GM21447 (cell line): ENCODE measurements around the gene MC1R.
"Not testable (repeated sequence)": the region's sequence is repeated elsewhere in the genome, so short reads cannot be mapped to it uniquely, and the experiment has no call there.

Source experiments
- ATAC-seq: cut with Tn5 transposase; IDR thresholded peaks from one replicate; pipeline ENCODE4 v1.9.1; 2021; ENCODE audit not compliant: unreplicated experiment

MC1R gene

GRCh38 chr16:89918453-89919347, at the start of gene MC1R:
Gene MC1R (plus strand): TSS chr16:89918862. CDS start chr16:89919259, 397 bp downstream.
- ATAC-seq, result peak; percentile 16

- no peak for ATAC-seq
Measured at GRCh38 chr16:89869911-89870310, 48.8 kb upstream of the MC1R start.

- no peak for ATAC-seq
Measured at GRCh38 chr16:89870440-89870839, 48.2 kb upstream of the MC1R start.

- no peak for ATAC-seq
Measured at GRCh38 chr16:89871895-89872294, 46.8 kb upstream of the MC1R start.

- peak; percentile 41 for ATAC-seq
Measured at GRCh38 chr16:89873109-89873971, 45.3 kb upstream of the MC1R start, which contains the start of gene TCF25. Gene TCF25 (plus strand): TSS chr16:89873592. CDS start chr16:89873668, 76 bp downstream.

- peak; percentile 56 for ATAC-seq
Measured at GRCh38 chr16:89873972-89874689, 44.5 kb upstream of the MC1R start.

- not testable (repeated sequence) for ATAC-seq
Measured at GRCh38 chr16:89879123-89879522, 39.5 kb upstream of the MC1R start.

GRCh38 chr16:89880477-89881367, 37.9 kb upstream of the MC1R start:
- no peak for ATAC-seq

- no peak for ATAC-seq
Measured at GRCh38 chr16:89881368-89881730, 37.3 kb upstream of the MC1R start.

GRCh38 chr16:89883346-89884040, 35.2 kb upstream of the MC1R start:
- no peak for ATAC-seq

GRCh38 chr16:89884041-89884421, 34.6 kb upstream of the MC1R start:
- ATAC-seq, result no peak

- no peak for ATAC-seq
Measured at GRCh38 chr16:89887243-89887642, 31.4 kb upstream of the MC1R start.

- ATAC-seq, result no peak
Measured at GRCh38 chr16:89890200-89890599, 28.5 kb upstream of the MC1R start.

- ATAC-seq, result no peak
Measured at GRCh38 chr16:89890886-89891657, 27.6 kb upstream of the MC1R start.

GRCh38 chr16:89892055-89892630, 26.5 kb upstream of the MC1R start:
- ATAC-seq, result no peak

GRCh38 chr16:89892635-89893034, 26.0 kb upstream of the MC1R start:
- no peak for ATAC-seq

- no peak for ATAC-seq
Measured at GRCh38 chr16:89893642-89894548, 24.8 kb upstream of the MC1R start.
